GM20431 (cell line): Measurements from ENCODE around the gene ZNF419.
"Not testable (repeated sequence)": the region's sequence is repeated elsewhere in the genome, so short reads cannot be mapped to it uniquely, and the experiment has no call there.

Source experiments
- in situ Hi-C: fragments of 300-500 bp; cut with MseI, MboI; formaldehyde crosslinking; loops from one replicate; pipeline ENCODE4 v1.15.0; 2020; ENCODE audit warnings: low sequenced_read_pairs; ENCODE audit not compliant: unreplicated experiment

Gene ZNF419

GRCh38 chr19:57487477-57488298 lies at the start of gene ZNF419:
Gene ZNF419, plus strand, starts transcription at chr19:57487750. Its CDS starts 201 bp downstream, at chr19:57487951.
- in situ Hi-C loops: not testable (repeated sequence)

DNA sequence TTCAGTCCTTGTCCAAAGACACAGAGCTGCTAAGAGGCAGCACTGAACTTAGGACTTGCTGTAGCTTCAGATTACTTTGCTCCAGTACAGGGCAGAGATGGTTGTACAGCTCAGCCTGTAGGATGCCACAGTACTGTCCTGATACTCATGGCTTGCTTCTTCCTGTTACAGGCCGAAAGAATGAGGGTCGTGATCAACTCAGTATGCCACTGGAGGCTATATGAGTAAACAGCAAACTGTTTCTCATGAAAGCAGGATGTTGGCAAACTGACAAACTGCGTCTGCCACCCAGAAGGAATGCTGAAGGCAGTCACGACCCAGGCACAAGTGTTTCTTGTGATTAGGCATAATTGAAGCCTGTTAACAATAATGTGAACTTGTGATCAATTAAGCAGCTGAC lies 49.6 kb upstream of the ZNF419 start:
- in situ Hi-C loops: no loop called here

DNA sequence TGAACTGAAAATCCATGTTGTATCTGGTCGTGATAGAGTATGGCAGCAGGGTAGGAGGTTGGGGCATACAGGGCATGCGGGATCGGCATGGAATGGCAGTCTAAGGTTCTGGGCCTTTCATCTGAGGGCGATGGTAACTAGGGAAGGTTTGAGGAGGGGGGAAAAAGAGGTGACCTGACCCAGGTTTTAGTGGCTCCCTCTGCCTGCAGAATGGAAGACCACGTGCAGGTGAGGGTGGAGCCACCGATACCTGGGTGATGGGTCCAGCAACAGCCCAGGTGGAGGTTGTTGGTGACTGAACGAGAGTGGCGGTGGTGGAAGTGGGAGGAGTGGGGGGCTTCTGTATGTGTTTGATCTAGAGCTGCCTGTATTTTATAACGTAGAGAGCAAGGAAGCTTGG lies 48.6 kb upstream of the ZNF419 start:
- in situ Hi-C loops: no loop called here

GRCh38 chr19:57441979-57442752 lies 45.4 kb upstream of the ZNF419 start:
- in situ Hi-C loops: no loop called here

GRCh38 chr19:57443121-57443696 lies 44.3 kb upstream of the ZNF419 start:
- in situ Hi-C loops: no loop called here

GRCh38 chr19:57452307-57452706 lies 35.2 kb upstream of the ZNF419 start:
- in situ Hi-C loops: no loop called here

- in situ Hi-C loops: no loop called here
Observed at GRCh38 chr19:57465680-57466381, 21.7 kb upstream of the ZNF419 start.

DNA sequence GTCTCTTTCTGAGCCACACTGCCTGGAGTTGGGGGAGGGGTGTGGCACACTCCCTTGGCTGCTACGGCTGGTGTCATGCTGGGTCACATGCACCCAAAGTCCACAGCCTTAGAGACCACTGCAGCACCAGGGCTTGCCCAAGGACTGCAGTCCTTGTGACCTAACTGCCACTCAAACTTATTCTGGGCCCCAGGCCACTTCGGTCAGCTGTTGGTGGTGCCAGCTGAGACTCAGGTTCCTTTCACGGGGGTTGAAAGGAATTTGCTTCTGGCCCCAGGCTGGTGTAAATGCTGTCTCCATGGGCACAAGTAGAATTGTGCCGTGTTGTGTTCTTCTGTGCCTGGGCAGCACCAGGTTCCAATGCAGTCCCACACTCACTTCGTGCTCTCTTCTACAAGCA lies 21.1 kb upstream of the ZNF419 start:
- in situ Hi-C loops: no loop called here

DNA sequence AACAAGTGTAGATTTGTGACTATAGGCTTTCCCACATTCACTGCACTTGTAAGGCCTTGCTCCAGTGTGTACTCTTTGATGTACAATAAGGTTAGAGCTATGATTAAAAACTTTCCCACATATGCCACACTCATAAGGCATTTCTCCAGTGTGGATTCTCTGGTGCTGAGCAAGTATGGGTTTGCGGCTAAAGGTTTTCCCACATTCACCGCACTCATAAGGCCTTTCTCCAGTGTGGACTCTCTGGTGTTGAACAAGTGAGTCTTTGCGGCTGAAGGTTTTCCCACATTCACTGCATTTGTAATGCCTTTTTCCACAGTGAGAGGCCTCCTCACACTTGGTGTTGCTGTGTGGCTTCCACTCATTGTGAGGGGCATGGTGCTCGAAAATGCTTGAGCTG lies 13.9 kb upstream of the ZNF419 start:
- in situ Hi-C loops: no loop called here

DNA sequence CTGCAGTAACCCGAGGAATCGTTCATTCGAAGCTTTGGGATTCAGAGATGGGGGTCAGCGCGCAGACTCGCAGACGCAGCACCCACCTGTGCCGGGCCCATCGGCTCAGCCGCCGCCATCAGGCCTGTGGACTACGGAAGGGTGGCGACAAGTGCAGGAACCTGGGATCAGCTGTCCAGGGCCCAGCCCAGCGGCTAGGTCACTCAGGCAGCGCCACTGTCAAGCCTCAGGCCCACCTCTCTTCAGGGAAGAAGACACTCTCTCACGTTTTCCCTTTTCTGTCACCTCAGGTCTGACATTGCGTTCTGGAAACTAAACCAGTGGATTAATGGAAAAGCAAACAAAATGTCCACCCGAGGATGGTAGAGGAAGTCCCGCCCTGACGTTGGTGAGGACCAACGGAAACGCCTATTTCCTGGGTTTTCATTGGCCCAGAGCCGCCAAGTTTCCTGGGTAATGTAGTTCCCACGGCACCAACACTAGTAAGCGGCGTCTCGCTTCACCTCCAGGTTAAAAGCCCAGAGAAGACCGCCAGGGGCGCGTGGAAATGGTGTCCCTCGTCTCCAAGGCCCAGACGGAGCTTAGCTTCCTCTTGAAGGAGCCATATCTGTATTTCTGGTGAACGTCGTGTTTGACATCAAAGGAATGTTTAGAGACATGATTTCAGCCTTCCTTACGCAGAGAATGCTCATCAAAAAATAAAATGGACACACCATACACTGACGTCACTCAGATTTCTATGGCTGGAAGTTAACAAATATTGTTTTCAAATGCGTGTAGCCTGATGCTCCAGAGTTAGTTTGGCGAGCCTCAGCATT lies 10.2 kb upstream of the ZNF419 start, which contains the start of gene ZNF772:
ZNF772 (minus strand) TSS at position 376 of the 818 bp plus-strand sequence; CDS start at position 119, 257 bp downstream.
- in situ Hi-C loops: no loop called here

GRCh38 chr19:57488299-57488644 lies 722 bp downstream of the ZNF419 start:
- in situ Hi-C loops: not testable (repeated sequence)

DNA sequence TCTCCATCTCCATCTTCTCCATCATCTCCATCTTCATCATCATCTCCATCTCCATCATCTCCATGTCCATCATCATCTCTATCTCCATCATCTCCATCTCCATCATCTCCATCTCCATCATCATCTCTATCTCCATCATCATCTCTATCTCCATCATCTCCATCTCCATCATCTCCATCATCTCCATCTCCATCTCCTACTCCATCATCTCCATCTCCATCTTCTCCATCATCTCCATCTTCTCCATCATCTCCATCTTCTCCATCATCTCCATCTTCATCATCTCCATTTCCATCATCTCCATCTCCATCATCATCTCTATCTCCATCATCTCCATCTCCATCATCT lies 11.8 kb downstream of the ZNF419 start:
- in situ Hi-C loops: not testable (repeated sequence)

DNA sequence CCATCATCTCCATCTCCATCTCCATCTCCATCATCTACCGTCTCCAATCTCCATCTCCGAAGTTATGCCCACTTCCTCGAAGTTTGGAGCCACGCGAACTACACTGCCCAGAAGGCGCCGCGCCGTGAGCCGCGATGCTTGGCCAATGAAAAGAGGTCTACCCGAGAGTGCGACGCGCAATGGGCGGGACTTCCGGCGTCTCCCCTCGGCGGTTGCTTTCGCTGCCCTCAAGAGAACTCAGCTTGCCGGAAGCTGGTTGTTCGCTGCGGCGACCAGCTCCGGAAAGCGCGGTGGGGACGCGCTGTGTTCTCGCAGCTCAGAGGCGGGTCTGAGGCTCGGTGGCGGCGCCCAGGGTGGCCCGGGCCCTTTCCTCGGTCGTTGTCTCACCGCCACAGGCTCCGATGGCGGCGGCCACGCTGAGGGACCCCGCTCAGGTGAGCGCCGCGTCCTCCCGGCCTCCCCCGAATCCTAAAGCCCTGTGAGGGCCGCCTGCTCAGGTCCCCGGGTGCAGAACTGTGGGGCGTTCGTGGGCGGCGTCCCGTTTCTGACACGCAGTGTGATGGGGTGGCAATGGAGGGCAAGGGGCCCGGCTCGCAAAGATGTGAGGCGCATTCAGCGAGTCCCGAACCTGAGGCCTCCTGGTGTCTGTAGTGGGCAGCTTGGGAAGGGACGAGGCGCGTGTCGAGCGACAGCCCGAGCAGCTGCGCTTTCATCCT lies 12.3 kb downstream of the ZNF419 start, which contains the start of gene ZNF773:
ZNF773 (plus strand) TSS at position 259 of the 716 bp plus-strand sequence; CDS start at position 402, 143 bp downstream.
- in situ Hi-C loops: not testable (repeated sequence)

DNA sequence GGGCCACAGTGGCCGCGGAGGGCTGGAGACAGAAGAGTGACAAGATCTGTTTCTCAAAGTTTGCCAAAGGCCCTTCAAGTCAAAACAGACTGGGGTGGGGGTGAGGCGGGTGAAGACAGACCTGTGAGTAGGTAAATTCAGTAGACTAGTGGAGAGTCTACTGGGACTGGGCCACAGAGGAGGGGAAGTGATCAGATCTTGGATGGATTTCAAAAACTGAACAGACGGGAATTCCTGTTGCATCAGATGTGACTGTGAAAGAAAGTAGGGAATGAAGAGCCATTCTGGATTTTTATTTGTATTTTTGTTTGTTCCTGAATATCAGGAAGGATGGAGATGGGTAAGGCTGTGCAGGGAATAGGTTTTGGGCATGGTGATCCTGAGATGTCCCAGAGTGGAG lies 12.8 kb downstream of the ZNF419 start:
- in situ Hi-C loops: not testable (repeated sequence)

DNA sequence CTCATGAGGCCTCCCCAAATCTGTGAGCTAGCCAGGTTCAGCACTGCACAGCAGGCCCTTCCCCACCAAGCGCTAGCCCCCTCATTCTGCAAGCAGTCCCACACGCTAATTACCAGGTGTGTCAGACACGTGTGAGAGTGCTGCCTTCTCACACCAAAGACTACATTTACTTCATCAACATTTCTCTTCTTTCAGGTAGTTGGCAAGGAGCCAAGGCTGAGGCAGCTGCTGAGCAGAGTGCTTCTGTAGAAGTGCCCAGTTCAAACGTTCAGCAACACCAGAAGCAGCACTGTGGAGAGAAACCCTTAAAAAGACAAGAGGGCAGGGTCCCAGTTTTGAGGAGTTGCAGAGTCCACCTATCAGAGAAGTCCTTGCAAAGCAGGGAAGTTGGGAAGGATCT lies 18.6 kb downstream of the ZNF419 start:
- in situ Hi-C loops: no loop called here

DNA sequence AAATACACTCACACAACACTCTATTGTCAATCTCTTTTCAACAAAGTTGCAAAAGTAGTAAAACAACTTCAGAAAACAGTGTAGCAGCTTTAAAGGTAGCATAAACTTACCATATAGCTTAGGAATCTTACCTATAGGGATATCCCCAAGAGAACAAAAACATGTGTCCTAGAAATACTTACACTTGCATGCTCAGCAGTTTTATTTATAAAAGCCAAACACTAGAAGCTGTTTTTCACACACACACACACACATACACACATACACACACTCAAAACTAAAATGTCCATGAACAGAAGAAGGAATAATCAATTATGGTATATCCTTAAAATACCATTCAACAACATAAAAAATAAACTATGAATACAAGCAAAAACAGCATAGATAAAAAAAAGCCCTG lies 23.9 kb downstream of the ZNF419 start:
- in situ Hi-C loops: no loop called here

GRCh38 chr19:57512845-57513244 lies 25.3 kb downstream of the ZNF419 start:
- in situ Hi-C loops: no loop called here

- in situ Hi-C loops: no loop called here
Observed at GRCh38 chr19:57515255-57515654, 27.7 kb downstream of the ZNF419 start.

DNA sequence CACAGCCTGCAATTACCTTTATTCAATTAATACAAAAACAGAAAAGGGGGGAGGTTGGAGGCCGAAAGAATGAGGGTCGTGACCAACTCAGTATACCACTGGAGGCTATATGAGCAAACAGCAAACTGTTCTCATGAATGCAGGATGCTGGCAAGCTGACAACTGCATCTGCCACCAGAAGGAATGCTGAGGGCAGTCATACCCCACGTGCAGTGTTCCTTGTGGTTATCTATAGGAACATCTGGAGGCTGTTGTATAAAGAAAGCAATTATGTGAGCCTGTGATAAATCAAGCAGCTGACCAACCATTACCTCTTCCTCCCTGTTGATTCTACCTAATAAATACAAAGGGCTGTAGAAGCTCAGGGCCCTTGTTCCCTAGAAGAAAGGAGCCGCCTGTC lies 30.5 kb downstream of the ZNF419 start:
- in situ Hi-C loops: not testable (repeated sequence)
